Activated naive CD4-positive, alpha-beta T cell (primary cell): ENCODE measurements around the gene NXF3.
"Not testable (repeated sequence)": the region's sequence is repeated elsewhere in the genome, so short reads cannot be mapped to it uniquely, and the experiment has no call there.

Experiments
- DNase-seq, 4 experiments: peaks; one replicate each; lab custom pipeline; 2025; lab: John Stamatoyannopoulos, UW

The NXF3 gene

GRCh38 chrX:103092942-103093341 is at the start of gene NXF3:
Gene NXF3, minus strand, starts transcription at chrX:103093143. Its CDS starts 120 bp downstream, at chrX:103093023.
- DNase-seq: no peak

DNA sequence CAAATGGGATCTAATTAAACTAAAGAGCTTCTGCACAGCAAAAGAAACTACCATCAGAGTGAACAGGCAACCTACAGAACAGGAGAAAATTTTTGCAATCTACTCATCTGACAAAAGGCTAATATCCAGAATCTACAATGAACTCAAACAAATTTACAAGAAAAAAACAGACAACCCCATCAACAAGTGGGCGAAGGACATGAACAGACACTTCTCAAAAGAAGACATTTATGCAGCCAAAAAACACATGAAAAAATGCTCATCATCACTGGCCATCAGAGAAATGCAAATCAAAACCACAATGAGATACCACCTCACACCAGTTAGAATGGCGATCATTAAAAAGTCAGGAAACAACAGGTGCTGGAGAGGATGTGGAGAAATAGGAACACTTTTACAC is 43.6 kb upstream of the NXF3 start:
- not testable (repeated sequence) for DNase-seq

GRCh38 chrX:103124284-103124683 is 31.3 kb upstream of the NXF3 start:
- DNase-seq: no peak

DNA sequence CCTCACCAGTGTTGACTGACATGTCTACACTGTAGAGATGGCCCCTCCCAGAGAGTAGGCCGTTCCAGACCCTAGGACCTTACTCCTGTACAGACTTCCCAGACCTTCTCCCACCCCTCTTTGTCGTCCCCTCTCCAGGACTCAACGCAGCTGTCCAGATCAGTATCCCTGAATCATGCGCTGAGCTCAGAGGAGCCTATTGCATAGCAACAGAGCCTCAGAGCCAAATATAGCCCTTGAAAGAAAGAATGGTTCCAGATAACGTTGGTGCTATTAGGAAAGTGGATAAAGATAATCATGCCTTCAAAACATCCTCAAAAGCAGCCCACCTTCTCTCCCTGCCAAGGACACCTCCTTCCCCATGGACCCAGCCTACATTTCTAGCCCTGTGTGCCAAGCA is 27.8 kb upstream of the NXF3 start:
- no peak for DNase-seq

DNA sequence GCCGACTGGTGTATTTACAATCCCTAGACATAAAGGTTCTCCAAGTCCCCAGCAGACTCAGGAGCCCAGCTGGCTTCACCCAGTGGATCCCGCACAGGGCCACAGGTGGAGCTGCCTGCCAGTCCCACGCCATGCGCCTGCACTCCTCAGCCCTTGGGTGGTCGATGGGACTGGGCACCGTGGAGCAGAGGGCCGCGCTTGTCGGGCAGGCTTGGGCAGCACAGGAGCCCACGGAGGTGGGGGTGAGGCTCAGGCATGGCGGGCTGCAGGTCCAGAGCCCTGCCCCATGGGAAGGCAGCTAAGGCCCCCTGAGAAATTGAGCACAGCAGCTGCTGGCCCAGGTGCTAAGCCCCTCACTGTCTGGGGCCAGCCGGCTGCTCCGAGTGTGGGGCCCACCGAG is 24.0 kb upstream of the NXF3 start:
- not testable (repeated sequence) for DNase-seq

DNA sequence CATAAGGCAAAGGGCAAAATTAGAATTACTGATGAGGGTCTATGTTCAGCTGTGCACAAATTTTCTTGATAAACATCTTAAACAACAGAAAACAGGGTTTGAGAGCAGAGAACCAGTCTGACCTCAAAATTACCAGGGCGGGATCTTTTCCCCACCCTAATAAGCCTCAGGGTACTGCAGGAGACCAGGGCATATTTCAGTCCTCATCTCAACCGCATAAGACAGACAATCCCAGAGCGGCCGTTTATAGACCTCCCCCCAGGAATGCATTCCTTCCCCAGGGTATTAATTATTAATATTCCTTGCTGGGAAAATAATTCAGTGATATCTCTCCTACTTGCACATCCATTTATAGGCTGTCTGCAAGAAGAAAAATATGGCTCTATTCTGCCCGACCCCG is 16.6 kb upstream of the NXF3 start:
- DNase-seq: not testable (repeated sequence)

DNA sequence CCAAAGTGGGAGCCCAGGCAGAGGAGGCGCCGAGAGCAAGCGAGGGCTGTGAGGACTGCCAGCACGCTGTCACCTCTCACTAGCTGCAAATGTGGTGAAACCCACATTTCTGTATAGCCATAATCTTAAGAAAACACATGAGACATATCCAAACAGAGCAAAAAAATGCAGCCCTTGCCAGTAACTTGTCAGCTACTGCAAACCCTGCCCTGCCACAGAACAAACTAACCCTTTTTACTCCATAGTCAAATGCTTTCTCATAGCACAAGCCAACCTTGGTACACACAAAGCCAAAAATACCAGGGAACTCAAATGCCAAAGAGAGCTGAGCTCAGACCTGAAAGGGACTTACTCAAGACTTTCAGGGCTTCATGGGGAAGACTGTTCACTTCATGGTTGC is 14.9 kb upstream of the NXF3 start:
- no peak for DNase-seq

- not testable (repeated sequence) for DNase-seq
Measured at GRCh38 chrX:103107227-103107737, 14.3 kb upstream of the NXF3 start.

GRCh38 chrX:103104370-103104769 is 11.4 kb upstream of the NXF3 start:
- not testable (repeated sequence) for DNase-seq

DNA sequence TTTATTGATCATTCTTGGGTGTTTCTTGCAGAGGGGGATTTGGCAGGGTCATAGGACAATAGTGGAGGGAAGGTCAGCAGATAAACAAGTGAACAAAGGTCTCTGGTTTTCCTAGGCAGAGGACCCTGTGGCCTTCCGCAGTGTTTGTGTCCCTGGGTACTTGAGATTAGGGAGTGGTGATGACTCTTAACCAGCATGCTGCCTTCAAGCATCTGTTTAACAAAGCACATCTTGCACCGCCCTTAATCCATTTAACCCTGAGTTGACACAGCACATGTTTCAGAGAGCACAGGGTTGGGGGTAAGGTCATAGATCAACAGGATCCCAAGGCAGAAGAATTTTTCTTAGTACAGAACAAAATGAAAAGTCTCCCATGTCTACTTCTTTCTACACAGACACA is 10.9 kb upstream of the NXF3 start:
- DNase-seq: not testable (repeated sequence)

DNA sequence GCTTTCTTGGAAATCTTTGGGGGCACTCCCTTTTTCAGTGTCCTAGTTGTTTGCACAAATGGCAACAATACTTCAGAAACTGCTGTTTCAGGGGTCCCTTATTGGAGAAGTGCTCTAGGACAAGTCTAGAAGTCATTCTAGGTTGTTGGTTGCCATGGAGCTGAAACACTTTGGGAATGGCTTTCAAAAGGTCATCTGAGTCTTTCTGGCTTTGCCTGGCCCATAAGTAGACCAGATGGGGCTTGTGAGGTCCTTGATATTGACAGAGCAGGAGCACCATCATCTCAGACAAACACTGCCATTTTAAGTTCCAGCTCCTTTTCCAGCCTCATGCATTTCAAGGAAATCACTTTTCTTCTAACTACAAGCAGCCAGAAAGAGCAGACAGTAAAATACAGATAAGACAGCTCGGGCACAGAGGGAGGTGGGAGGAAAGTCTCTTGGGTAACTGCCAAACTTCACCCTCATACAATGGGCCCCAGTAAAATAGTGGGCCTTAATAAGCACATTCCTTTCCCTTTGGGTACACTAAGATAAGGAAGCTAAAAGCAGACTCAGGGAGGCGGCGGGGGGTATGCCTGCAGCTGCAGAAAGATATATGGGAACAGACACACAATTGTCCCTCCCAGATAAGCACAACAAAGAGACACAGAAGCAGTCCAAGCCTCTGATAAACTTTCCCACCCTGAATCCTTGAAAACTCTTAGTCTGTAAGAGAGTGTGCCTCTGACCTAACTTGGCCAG is 8.5 kb upstream of the NXF3 start:
- DNase-seq: no peak

DNA sequence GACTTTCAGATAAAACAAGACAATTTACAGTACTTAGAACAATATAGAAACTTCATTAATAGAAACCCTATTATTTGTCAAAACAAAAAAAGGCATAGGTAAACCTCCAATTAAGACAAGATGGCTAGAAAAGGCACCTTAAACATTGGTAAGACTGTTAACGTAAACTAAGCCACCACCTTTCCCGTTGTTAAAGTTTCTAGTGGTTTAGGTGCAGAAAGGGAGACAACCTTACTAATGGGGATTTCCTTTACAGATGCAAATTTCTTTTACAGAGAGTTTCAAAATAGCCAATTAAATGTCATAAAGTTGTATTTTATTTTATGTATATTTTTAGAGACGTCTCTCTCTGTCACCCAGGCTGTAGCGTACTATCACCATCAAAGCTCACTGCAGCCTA is 7.5 kb upstream of the NXF3 start:
- no peak for DNase-seq

- DNase-seq: no peak
Measured at GRCh38 chrX:103099691-103100090, 6.7 kb upstream of the NXF3 start.

GRCh38 chrX:103098488-103098887 is 5.5 kb upstream of the NXF3 start:
- DNase-seq: no peak

DNA sequence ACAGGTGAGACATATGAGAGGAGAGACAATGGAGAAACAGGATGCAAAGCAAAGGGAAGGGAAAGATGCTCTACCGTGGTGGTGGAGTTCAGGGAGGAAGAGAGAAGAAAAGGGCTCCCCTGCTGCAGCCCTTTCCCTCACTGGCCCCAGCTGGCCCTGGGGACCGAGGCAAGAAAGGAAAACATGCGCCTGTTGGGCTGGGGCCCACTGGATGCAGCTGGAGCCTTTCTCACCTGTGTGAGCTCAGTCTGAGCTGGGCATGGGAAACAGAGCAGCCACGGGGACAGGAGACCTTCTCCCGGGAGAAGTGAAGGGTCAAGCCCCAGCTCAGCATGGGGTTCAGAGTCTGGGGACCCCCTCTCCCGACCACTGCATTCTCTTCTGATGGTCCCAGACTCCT is 11.9 kb downstream of the NXF3 start:
- DNase-seq: no peak

DNA sequence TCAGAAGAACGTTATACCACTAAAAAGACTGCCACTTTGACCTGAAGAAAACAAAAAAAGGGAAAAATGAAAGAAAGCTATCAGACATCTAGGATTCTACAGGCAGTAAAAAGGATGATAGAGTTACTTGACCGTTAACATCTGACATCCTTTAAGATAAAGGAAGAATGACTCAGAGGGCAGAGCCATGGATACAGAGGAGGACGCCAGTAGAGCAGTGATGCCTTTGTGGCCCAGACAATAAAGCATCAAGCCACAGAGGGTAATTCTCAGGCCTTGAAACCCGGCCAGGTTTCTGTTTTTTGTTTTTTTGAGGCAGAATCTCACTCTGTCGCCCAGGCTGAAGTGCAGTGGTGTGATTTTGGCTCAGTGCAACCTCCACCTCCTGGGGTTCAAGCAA is 19.5 kb downstream of the NXF3 start:
- DNase-seq: no peak

- DNase-seq: no peak
Measured at GRCh38 chrX:103066606-103067005, 26.3 kb downstream of the NXF3 start.

GRCh38 chrX:103063918-103064434 is 29.0 kb downstream of the NXF3 start, which contains the start of gene BEX1:
Gene BEX1, minus strand, starts transcription at chrX:103064171. Its CDS starts 897 bp downstream, at chrX:103063274.
- DNase-seq: no peak

GRCh38 chrX:103063191-103063845 is 29.6 kb downstream of the NXF3 start:
- no peak for DNase-seq

- no peak for DNase-seq
Measured at GRCh38 chrX:103061486-103061885, 31.5 kb downstream of the NXF3 start.

DNA sequence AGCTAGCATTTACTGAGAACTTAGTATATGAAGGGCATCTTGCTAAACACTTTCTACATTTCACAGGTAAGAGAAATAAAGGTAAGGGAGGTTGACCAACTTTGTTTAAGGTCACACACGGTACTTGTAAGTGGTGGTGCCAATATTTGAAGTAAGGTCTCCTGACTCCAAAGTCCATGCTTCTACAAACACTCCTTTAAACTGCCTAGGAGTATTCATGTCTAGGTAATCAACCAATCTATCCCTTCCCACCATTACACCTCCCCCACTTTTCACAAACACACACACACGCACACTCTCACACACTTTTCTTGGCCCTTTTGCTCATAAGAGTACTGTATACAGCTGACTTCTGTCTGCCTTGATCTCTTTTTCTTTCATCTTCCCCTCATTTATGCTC is 36.0 kb downstream of the NXF3 start:
- DNase-seq: no peak

- DNase-seq: no peak
Measured at GRCh38 chrX:103052625-103053024, 40.3 kb downstream of the NXF3 start.

- no peak for DNase-seq
Measured at GRCh38 chrX:103051260-103051789, 41.6 kb downstream of the NXF3 start.
